Measurements from ENCODE around the gene DCDC2. TPM values are rescaled to one million over a fixed set of nuclear protein-coding genes. Genes with fewer than 3 reads are reported as not detected.

The DCDC2 gene
- total and polyA plus RNA-seq, 2 donors (not counting 3 experiments of a cell fraction or from before 2014, with no cell fraction given), result not detected

DNA sequence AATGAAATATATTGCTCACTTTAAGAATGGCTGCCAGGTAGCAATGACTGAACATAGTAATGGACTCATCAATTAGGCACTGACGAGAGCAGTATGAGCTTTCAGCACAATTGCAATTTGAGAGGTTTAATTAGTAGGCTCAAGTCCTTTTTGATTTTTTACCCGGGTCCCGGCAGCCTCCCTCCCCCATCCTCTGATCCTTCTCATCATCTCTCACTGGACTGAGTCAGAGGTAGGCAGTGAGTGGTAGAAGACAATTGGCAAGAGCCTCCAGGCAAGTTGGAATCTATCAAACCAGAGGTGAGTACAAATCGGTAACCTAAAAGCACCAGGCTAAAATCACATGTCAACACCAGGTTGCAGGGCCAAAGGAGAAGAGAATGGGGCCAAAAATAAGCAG, 107.9 kb downstream of the DCDC2 start:
- Histone ChIP-seq H3K4me2 (ENCODE audit: insufficient read depth, low read length) (no peak overlapping the region), H2AFZ (ENCODE audit: low read depth, low read length) (no peak overlapping the region), H3K4me3 (replicated peaks in 1 of 3; ENCODE audit: insufficient read depth in 1 of 3, low read depth in 1 of 3, low read length in 3 of 3) (no peak overlapping the region), H3K9ac (replicated peaks; ENCODE audit: extremely low read depth, insufficient read depth, low read length) (no peak overlapping the region), H3K27ac (ENCODE audit: insufficient read depth, low read depth, low read length) (no peak overlapping the region), H3K9me1 (replicated peaks; ENCODE audit: control insufficient read depth, extremely low read depth, insufficient read depth, low read length) (no peaks in the 10 kb centered on the region), H3K27me3 (ENCODE audit: control insufficient read depth in 2 of 2, insufficient read depth in 2 of 2, low read length in 2 of 2) (no peaks in the 10 kb centered on the region), H3K36me3 (ENCODE audit: control insufficient read depth in 2 of 2, extremely low read depth in 1 of 2, insufficient read depth in 2 of 2, low read length in 2 of 2) (no peaks in the 10 kb centered on the region), H3K9me3 (replicated peaks; ENCODE audit: control insufficient read depth, insufficient read depth, low read length) (no peaks in the 10 kb centered on the region), H3K79me2 (ENCODE audit: control insufficient read depth, insufficient read depth, low read length) (no peaks in the 10 kb centered on the region), H4K20me1 (replicated peaks; ENCODE audit: control insufficient read depth, extremely low read depth, insufficient read depth, low read length) (no peaks in the 10 kb centered on the region), H3K4me1 (ENCODE audit: control insufficient read depth, extremely low read depth, insufficient read depth, low read length) (no peaks in the 10 kb centered on the region)
- TF ChIP-seq GATA2 (IDR thresholded peaks at IDR 0.05; ENCODE audit: insufficient read depth, insufficient read length, low read depth, low read length) (no peak), MYC (IDR thresholded peaks at IDR 0.05; ENCODE audit: low read depth, low read length) (no peak), EZH2 (IDR thresholded peaks at IDR 0.05; ENCODE audit: borderline replicate concordance, low read depth, low read length, severe bottlenecking) (no peak), POLR2A (IDR thresholded peaks at IDR 0.05; ENCODE audit: low read depth, low read length) (no peak), POLR2AphosphoS5 (IDR thresholded peaks at IDR 0.05; ENCODE audit: insufficient read depth, low read depth, low read length) (no peak), FOS (IDR thresholded peaks at IDR 0.05; ENCODE audit: borderline replicate concordance, insufficient read depth, low read length) (no peak), JUN (IDR thresholded peaks at IDR 0.05; ENCODE audit: borderline replicate concordance, insufficient read depth, insufficient read length, low read depth) (no peak)
- TF ChIP-seq, protein P1, sequence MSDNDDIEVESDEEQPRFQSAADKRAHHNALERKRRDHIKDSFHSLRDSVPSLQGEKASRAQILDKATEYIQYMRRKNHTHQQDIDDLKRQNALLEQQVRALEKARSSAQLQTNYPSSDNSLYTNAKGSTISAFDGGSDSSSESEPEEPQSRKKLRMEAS (IDR thresholded peaks at IDR 0.05; ENCODE audit: insufficient read depth, insufficient read length), result no peak
- TF ChIP-seq, protein P2, sequence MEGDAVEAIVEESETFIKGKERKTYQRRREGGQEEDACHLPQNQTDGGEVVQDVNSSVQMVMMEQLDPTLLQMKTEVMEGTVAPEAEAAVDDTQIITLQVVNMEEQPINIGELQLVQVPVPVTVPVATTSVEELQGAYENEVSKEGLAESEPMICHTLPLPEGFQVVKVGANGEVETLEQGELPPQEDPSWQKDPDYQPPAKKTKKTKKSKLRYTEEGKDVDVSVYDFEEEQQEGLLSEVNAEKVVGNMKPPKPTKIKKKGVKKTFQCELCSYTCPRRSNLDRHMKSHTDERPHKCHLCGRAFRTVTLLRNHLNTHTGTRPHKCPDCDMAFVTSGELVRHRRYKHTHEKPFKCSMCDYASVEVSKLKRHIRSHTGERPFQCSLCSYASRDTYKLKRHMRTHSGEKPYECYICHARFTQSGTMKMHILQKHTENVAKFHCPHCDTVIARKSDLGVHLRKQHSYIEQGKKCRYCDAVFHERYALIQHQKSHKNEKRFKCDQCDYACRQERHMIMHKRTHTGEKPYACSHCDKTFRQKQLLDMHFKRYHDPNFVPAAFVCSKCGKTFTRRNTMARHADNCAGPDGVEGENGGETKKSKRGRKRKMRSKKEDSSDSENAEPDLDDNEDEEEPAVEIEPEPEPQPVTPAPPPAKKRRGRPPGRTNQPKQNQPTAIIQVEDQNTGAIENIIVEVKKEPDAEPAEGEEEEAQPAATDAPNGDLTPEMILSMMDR (IDR thresholded peaks at IDR 0.05; ENCODE audit: extremely low read depth in 1 of 2, insufficient read depth in 1 of 2, low read depth in 1 of 2, low read length in 2 of 2), result no peak
- dilution Hi-C loops (cut with MboI; ENCODE audit: extremely low pct_ligation_motif_present, low sequenced_read_pairs), result no loop called here
- intact Hi-C loops (cut with micrococcal nuclease), result no loop called here
- no peak for DNase-seq (ENCODE audit: low read depth, low spot score)
- BruUV-seq (replicated peaks), result no TSS peak
- CTCF ChIA-PET, result no interaction called here
- no peak for FAIRE-seq
- POLR2A ChIA-PET, result no interaction called here
